GM18867 (cell line): ENCODE results near the gene TNPO3.

Experiments used
- ATAC-seq: cut with Tn5 transposase; IDR thresholded peaks from one replicate; pipeline ENCODE4 v1.9.1; 2021; ENCODE audit warnings: mild to moderate bottlenecking, moderate library complexity; ENCODE audit not compliant: unreplicated experiment

Gene TNPO3

DNA sequence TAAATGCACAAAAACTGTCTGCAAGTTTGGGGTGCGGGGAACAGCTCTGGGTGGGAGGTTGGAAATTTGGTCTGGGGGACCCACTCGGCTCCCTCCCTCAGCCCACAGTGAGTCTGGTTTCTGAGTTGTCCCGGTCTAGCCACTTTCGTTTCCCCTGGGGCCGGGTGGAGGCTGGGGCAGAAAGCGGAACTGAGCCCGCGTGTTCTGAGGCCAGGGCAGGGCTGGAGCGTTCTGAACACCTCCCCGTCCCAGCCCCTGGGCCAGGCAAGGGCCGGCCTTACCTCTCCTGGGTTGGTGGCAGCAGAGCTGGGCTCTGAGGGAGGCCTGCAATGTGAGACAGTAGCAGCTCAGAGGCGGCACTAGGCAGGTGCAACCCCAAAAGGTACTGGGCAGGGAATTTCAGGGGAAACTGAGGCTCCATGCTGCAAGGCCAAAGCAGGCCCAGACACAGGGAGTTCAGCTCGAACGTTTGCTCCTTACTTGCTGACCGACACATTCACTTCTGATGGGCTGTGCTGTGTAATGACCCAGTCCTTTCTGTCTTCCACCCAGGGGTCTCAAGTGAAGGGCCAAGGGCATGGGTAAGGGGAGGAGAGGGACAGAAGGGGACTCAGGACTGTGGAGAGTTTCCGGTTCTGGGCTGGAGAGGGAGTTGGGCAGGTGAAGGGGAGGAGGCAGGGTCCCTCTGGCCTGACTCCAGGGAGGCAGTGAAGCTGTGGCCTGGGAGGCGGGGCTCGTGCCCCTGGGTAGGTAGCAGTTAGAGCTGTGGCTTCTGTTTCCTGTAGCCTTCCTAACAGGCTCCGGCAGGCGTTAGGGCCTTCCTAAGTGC, 114.2 kb downstream of the TNPO3 start:
- ATAC-seq, result peak; percentile 67

DNA sequence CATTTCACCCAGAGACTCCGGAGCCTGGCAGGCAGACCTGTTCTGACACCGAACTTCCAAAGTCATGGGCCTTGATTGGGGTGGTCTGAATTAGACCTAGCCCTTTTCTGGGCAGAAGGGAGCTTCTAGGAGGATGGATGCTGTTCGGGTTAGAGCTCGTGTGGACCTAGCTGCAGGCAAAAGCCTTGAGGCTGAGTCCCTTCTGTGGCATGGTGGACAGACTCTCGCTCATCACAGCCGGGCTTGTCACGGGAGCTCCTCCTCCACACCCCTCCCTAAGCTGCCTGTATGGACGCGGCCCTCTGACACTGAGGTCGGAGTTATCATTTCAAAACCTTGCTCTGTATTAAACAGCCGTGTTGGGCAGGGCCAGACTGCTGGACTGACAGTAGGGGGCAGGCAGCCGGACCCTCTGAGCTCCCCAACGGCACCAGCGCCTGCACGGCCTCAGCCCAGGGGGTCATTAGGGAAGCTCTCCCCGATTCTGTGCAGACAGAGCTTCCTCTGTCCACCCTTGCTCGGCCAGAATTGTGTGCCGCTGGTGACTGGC, 115.0 kb downstream of the TNPO3 start:
- ATAC-seq, result peak; percentile 27

DNA sequence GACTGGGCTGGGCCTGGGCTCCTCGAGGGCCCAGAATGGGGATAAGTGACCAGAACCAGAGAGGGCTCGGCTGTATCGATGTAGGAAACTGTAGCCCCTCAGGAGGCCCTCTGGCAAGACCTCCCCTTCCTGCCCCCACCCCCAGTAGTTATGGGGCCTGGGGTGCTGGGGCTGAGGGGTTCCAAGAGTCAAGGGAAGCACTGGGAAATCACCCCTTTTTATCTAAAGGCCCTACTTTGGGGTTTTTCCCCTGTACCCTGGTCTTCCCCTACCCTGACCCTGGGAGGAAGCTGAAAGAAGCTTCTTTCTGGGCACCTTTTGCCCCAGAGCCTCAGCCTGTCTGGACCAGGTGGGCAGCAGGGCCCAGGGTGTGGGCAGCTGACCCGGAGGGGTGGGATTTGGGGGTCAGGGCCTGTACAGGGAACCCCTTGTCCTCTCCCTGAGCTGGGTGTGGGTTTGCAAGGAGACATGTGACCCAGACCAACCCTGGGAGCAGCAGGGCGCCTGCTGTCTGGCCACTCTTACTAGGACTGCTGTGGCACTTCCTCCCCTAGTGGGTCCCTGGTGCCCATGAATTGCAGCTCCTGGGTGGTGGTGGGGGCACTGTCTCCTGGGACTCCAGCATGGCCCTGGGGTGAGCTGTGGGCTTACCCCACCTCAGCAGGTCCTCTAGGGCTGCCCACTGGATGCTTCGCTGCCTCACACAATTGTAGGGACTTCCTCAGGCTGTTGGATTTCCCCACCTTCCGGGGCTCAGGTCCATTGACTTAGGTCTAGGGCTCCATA, 115.6 kb downstream of the TNPO3 start:
- no peak for ATAC-seq

DNA sequence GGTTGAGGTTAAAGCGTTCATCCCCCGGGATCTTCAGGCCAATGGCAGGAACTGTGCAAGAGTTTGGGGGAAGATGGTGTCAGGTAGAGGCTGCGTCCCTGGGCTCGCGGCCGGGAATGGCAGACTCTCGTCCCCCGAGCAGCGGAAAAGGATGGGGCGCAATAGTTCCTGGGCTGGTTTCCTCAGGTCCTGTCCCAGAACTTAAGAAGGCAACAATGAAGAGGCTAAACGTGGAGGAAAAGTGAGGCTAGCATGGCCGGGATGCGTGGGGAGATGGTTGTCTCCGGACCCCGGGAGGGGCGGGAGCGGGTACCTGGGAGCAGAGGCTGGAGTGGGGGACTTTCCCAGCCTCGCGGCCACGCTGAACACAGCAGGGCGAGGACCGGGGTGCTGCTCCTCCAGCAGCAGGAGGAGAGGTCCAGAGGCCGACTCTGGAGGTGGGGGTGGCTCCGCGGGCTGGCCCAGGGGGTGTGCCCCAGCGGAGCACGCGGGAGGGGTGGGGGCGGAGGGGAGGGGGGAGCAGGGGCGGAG, 116.3 kb downstream of the TNPO3 start:
- ATAC-seq, result no peak

DNA sequence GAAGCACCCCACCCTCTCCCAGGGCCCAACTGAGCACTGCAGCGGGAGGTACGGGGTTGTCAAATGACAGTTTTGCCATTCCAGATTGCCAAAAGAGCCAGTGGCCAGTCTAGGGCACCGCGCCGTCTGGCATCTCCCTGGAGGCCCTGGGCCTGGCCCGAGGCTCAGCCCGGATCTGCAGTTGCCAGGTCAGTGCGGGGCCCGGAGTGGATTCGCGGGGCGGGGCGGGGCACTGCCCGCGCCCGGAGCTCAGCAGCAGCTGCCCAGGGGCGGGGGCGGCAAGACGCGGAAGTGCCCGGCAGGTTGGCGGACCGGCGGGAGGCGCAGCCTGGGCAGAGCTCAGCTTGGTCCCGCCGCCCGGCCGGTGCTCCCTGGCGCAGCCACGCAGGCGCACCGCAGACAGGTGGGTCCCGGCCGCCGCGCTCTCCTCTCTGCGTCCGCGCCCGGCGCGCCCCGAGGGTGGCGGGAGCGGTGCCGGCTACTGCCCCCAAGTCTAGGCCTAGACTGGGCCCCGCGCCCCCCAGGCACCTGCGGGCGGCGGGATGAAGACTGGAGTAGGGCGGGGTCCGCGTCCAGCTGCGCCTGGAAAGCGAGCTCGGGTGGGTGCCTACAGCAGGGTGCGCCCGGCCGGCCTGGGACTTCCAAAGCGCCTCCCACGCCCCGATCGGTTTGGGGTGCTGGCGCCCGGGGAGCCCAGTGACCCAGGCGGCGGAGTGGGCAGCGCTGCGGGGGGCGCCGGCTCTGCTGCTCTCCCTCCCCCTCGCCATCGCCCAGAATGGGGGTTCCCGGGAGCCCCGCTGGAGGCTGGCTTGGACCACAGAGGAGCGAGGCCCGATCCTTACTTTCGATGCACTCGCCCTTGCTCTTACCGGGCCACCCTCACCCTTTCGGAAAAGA, 117.0 kb downstream of the TNPO3 start, which contains the start of gene IRF5:
Gene IRF5, plus strand, starts transcription at position 281 of the 897 bp plus-strand sequence. CDS start 4,155 bp downstream, outside the sequence.
- peak; percentile 28 for ATAC-seq

DNA sequence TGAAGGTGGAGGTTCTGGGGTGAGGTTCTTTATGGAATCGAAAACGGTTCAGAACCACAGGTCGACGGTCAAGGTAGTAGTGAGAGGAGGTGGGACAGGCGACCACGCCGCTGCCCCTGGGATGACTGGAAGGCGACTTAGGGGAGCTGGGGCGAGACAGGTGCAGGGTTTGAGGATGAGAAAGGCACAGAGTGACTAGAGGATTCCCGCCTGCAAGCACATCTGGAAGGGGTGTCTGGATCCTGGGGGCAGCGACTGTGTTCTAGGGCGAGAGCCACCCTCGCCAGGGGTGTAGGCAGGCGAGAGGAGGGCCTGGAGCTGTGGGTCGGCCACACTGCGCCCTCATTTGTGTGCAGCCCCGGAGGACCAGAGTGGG, 117.7 kb downstream of the TNPO3 start:
- no peak for ATAC-seq

DNA sequence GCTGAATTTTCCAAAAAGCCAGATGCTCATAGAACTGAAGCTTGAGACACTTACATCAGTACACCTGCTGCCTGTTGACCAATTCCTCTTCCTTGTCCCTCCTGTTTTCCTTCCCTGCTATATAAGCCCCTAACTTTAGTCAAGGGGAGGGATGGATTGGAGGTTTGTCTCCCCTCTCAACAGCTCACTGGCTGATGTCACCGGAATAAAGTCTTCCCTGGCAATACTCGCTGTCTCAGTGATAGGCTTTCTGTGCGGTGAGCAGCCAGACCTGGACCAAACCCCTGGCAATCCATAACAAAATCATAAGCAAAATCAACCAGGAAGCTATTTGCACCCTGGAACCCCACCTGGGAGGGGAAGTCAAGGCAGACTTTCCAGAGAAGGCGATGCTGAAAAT, 118.1 kb downstream of the TNPO3 start:
- ATAC-seq, result no peak

DNA sequence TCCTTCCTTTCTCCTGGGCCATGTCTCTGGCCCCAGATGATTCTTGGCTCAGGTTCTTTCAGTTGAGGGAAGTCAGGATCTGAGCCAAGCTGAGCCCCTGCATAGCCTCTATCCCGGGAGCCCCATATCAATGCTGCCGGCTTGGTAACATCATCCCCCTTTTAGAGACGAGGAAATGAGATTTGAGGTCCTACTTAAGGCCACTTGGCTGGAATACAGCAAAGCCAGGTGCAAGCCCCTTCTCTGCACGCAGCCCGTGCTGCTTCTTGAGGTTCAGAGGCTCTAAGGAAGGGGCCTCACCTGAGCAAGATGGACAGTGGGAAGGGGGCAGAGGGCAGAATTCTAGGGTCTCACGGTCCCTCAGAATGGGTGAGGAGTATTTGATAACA, 119.6 kb downstream of the TNPO3 start:
- ATAC-seq, result no peak

DNA sequence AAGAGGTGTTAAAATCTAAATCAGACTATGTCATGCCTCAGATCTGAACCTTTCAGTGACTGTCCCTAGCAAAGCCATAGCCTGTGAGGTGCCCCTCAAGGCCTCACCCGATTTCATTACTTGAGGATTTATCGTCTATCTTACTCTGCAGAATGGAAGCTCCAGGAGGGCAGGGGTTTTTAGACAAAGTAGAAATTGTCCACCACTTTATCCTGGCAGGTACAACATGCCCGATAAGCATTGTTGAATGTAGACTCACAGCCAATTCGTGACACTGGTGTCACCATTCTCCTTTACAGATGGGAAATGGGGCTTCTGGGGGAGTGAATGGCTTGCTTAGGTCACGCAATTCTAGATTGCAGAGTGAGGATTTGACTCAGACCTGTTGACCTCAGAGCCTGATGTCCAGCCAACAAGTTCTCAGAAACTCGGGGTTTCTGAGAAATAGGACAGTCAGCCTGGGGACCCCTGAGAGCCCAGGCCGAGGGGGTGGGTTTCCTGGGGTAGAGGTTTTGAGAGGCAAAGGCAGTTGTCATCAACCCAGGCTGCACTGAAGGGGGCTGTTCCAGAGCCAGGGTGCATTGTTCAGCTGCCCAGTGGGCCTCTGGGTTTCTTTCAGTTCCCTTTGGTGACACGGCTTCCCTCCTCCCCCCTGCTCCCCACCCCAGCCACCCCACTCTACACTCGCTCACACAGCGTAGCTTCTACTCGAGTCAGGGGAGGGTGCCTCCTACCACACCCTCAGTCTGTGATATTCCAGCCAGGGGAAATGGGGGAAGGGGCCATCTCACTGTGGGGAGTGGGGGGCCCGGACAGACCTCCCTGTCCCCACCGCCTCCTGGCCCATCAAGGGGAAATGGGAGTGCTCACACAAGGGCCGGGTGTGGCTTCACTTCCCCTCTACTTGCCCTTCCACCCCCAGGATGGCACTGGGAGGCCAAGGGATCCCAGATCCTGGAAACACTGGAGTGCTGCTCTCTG, 120.3 kb downstream of the TNPO3 start:
- peak; percentile 41 for ATAC-seq

DNA sequence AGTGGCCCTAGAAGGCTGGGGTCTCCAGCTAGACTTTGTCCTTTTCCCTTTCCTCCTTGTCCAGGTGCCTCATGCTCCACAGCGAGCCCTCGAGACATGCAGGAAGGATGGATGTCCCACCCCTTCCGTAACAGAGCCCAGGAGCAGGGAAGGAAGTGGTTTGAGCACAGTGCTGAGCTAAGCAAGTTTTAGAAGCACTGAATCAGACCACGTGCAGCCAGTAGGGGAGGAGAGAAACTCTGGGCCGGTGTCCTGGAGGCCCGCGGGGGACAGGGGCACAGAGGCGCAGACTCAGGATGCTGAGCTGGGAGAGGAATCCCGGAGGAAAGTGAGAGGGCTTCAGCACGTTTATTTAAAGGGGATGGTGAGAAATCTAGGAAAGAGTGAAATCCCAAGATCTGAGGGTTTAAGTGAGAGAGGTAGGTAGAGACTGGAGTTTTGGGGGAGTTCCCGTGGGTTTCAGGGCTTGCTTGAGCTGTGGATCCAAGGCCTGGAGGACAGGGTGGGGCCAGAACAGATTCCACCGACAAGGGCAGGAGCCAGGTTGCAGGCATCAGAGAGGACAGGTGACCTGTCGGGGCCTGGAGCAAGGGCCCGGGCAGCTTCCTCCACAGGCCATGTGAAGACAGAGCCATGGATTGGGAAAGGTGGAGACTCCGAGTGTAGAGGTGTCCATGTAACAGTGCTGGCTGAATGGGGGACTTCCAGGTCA, 121.6 kb downstream of the TNPO3 start:
- peak; percentile 23 for ATAC-seq

DNA sequence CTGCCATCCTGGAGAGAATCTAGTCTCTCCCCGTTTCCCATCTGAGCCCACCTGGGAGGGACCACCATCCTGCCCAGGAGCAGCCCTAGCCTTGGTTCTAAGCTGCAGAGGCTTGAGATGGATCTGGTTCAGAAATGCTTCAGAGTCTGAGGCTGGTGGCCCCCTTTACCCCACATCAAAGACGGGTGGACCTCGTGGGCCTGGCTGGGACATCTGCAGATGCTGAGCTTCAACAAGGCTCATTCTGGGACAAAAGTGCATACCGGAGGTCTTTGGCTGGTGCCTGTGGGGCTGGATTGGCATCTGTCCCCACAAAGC, 122.1 kb downstream of the TNPO3 start:
- no peak for ATAC-seq

DNA sequence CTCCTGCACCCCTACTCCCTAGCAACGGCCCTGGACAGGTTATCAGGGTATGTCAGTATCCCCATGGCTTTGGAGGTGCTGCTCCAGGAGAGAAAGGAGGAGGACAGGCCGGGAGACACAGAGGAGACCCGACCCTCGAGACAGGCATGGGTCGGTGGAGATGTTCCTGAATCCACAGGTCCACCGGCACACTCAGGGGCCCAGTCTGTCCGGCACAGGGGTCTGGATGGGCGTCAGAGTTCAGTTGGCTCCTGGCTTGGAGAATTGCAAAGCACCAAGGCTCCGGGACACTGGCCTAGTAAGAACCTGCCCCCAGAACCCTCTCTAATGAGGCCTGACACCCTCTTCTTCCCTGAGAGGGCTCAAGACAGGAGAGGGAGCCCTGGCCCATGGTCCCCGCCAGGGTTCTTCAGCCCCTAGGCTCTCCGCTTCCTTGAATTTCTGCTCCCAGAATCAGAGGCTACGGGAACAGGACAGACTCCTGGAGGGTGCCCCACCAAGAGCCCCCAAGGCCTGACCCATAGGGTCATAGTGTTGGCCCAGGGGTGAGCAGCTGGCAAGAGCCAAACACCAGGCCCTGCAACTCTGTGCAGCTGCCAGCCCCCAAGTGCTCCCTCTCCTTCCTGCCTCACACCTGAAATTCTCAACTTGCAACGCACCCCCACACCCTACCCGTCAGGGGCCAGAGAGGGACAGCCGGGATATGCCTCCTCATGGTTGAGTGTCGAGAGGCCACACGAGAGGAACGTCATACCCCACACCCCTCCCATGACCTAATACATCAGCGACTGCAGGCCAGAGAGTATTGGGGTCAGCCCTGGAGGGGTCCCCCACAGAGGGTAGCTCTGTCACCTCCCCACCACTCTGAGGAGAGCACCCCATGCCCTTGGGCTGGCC, 122.7 kb downstream of the TNPO3 start:
- no peak for ATAC-seq

DNA sequence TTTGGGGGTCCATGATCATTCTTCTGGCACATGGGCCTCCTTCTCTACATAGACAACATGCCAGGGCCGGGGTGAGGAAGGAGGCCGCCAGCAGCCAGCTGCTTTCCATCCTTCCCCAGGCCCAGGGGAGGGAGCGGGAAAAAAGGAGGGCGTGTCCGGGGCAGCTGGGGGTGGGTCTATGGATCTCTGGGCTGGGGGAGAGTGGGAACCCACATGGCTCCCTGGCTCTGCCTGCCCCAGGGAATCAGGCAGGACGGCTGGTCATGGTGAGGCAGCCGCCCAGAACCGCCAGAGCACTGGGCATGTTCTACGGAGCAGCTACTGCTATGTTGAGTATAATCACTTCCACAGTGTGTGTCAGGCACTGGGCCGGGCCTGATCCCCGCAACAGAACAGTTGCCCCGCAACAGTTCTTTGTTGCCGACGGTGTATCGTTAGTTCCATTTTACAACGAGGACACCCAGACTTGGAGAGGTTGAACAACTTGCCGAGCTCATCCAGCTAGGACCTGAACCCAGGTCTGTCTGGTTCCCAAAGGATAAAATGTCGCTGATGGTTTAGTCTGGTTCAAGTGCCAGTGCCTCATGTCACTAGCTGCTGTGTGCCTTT, 123.6 kb downstream of the TNPO3 start:
- no peak for ATAC-seq

DNA sequence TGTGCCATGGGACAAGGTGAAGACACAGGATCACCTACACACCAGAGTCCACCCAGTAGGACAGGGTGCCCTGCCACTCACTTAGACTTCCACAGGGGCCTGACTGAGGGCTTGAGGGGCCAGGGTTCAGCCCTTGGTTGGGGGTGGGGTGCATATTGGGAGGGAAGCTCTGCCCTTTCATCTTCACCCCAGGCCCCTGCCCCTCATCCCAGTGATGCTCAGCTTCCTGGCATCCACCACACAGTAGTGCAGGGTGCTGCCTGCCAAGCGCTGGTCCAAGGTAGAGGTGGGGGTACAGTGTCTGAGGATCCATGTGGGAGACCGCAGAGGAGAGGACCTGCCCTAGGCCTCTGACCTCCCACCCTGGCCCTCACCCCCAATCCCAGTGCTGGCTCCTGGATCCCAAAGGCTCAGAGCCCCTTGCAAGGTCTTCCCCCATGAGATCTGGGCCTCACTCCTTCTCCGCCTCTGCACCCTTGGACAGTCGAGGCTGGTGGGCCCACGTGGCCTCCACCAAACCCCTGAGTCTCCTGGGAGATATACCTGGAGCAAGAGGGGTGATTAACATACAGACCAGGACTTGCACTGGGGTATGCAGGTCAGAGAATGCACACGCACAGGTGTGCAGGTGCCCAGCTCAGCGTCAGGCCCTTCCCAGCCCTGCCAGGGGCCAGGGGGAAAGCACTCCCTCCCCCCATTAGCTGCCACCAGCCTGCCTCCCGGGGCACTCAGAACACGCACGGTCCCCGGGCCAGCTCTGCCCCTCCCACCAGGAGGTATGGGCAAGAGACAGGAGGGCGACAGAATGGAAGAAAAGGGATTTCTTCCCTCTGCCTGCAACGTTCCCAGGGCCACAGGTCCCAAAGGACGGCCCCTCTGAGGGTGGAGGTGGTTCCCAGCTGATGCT, 125.8 kb downstream of the TNPO3 start:
- no peak for ATAC-seq

DNA sequence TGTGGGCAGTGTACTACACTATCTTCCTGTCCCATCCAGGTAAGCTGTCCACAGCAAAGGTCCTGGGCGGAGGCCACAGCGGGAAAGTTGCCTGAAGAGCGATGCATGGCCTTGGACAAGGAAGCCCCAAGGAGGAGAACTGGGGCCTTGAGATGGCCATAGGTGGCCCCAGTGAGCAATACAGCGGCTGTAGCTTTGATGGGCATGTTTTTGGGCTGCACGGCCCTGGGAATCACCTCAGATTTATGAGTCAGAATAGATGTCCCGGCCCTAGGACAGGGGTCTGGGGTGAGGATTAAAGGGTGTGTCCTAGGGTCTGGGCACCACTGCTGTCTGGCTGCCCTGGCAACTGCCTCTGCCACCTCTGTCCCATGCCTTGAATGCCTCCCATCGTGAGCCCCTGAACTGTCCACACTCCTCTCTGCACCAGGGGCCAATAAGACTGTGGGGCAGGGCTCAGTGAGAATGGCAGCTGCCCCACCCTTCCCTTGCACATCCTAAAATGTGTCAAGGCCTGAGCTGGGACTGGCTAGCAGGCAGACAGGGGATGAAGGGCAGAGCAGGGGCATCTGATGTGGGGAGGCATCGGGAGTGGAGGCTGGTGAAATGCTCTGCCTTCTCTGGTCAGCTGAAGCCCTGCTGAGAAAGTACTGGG, 126.6 kb downstream of the TNPO3 start:
- ATAC-seq, result no peak
